SK-N-MC (cell line): ENCODE data around the gene GPANK1.

Experiments
- EZH2 ChIP-seq: fragments of 200-600 bp; sonication (generic); IDR thresholded peaks from one replicate; pipeline ENCODE4 v1.6.1; 2017; ENCODE audit warnings: antibody characterized with exemption
- POLR2AphosphoS5 ChIP-seq: IDR thresholded peaks from 2 replicates; pipeline ENCODE4 v1.6.1; 2012; ENCODE audit warnings: mild to moderate bottlenecking, low read depth, low read length, borderline replicate concordance

GRCh38 chr6:31711233-31711632 lies 46.4 kb upstream of the GPANK1 start:
- no peak for TF ChIP-seq EZH2
- no peak for TF ChIP-seq POLR2AphosphoS5
